ENCODE results near the gene MCEE.

The MCEE gene

GRCh38 chr2:71148506-71149063 is 18.6 kb upstream of the MCEE start:
- no peak overlapping the region for H3K27ac ChIP-seq (ENCODE audit: low read depth, low read length, poor library complexity, severe bottlenecking)
- H3K9me2 ChIP-seq (ENCODE audit: low read depth, low read length) = no peaks in the 10 kb centered on the region
- H3F3A ChIP-seq (ENCODE audit: insufficient read depth, low read length) = no peaks in the 10 kb centered on the region
- H3K36me3 ChIP-seq (ENCODE audit: insufficient read depth, low read length) = peaks cover 75% of the 10 kb centered on the region
- H3K4me2 ChIP-seq (ENCODE audit: low read length) = no peak overlapping the region
- H3K9ac ChIP-seq (ENCODE audit: low read length) = no peak overlapping the region
- H3K27me3 ChIP-seq (ENCODE audit: insufficient read depth, low read length) = no peaks in the 10 kb centered on the region
- TF ChIP-seq EZH2 (IDR thresholded peaks at IDR 0.05; ENCODE audit: borderline replicate concordance, low read length) (no peak), CTCF (IDR thresholded peaks at IDR 0.05; ENCODE audit: low read length) (no peak)
- no peaks in the 10 kb centered on the region for H4K20me1 ChIP-seq (ENCODE audit: insufficient read depth, low read length)
- no peak overlapping the region for H3K4me3 ChIP-seq (ENCODE audit: low read depth, low read length, poor library complexity, severe bottlenecking)
- H3K79me2 ChIP-seq (ENCODE audit: insufficient read depth, low read length) = no peaks in the 10 kb centered on the region
- no peaks in the 10 kb centered on the region for H3K4me1 ChIP-seq (ENCODE audit: insufficient read depth, low read length, severe bottlenecking)
- H2AFZ ChIP-seq (ENCODE audit: low read length) = no peak overlapping the region
- no peaks in the 10 kb centered on the region for H3K9me3 ChIP-seq (ENCODE audit: low read length)

GRCh38 chr2:71143782-71144181 is 13.8 kb upstream of the MCEE start:
- Histone ChIP-seq H3K79me2 (ENCODE audit: insufficient read depth, low read length) (no peaks in the 10 kb centered on the region), H3K4me2 (ENCODE audit: low read length) (no peak overlapping the region), H3K9me3 (ENCODE audit: low read length) (no peaks in the 10 kb centered on the region), H3K4me1 (ENCODE audit: insufficient read depth, low read length, severe bottlenecking) (no peaks in the 10 kb centered on the region), H3K27me3 (ENCODE audit: insufficient read depth, low read length) (no peaks in the 10 kb centered on the region), H4K20me1 (ENCODE audit: insufficient read depth, low read length) (no peaks in the 10 kb centered on the region), H3K36me3 (ENCODE audit: insufficient read depth, low read length) (peaks cover 96% of the 10 kb centered on the region), H3K9me2 (ENCODE audit: low read depth, low read length) (no peaks in the 10 kb centered on the region), H3K27ac (ENCODE audit: low read depth, low read length, poor library complexity, severe bottlenecking) (no peak overlapping the region), H3K4me3 (ENCODE audit: low read depth, low read length, poor library complexity, severe bottlenecking) (no peak overlapping the region), H3K9ac (ENCODE audit: low read length) (no peak overlapping the region), H2AFZ (ENCODE audit: low read length) (no peak overlapping the region), H3F3A (ENCODE audit: insufficient read depth, low read length) (no peaks in the 10 kb centered on the region)
- no peak for TF ChIP-seq CTCF (IDR thresholded peaks at IDR 0.05; ENCODE audit: low read length)
- TF ChIP-seq EZH2 (IDR thresholded peaks at IDR 0.05; ENCODE audit: borderline replicate concordance, low read length) = no peak

GRCh38 chr2:71136174-71136573 is 6.1 kb upstream of the MCEE start:
- no peak overlapping the region for H3K4me3 ChIP-seq (ENCODE audit: low read depth, low read length, poor library complexity, severe bottlenecking)
- TF ChIP-seq EZH2 (IDR thresholded peaks at IDR 0.05; ENCODE audit: borderline replicate concordance, low read length) (no peak), CTCF (IDR thresholded peaks at IDR 0.05; ENCODE audit: low read length) (no peak)
- peaks cover 17% of the 10 kb centered on the region for H3K79me2 ChIP-seq (ENCODE audit: insufficient read depth, low read length)
- H3K36me3 ChIP-seq (ENCODE audit: insufficient read depth, low read length) = peaks cover 75% of the 10 kb centered on the region
- peaks cover 19% of the 10 kb centered on the region for H3K4me1 ChIP-seq (ENCODE audit: insufficient read depth, low read length, severe bottlenecking)
- no peaks in the 10 kb centered on the region for H3K9me2 ChIP-seq (ENCODE audit: low read depth, low read length)
- no peaks in the 10 kb centered on the region for H3K27me3 ChIP-seq (ENCODE audit: insufficient read depth, low read length)
- no peaks in the 10 kb centered on the region for H3F3A ChIP-seq (ENCODE audit: insufficient read depth, low read length)
- no peak overlapping the region for H2AFZ ChIP-seq (ENCODE audit: low read length)
- H3K4me2 ChIP-seq (ENCODE audit: low read length) = no peak overlapping the region
- no peaks in the 10 kb centered on the region for H3K9me3 ChIP-seq (ENCODE audit: low read length)
- no peak overlapping the region for H3K9ac ChIP-seq (ENCODE audit: low read length)
- H4K20me1 ChIP-seq (ENCODE audit: insufficient read depth, low read length) = no peaks in the 10 kb centered on the region
- no peak overlapping the region for H3K27ac ChIP-seq (ENCODE audit: low read depth, low read length, poor library complexity, severe bottlenecking)

All from OCI-LY1 (cell line).